ENCODE measurements around the gene SLC6A19. TPM values are rescaled to one million over a fixed set of nuclear protein-coding genes. Genes with fewer than 3 reads are reported as not detected.
"Not testable (repeated sequence)": the region's sequence is repeated elsewhere in the genome, so short reads cannot be mapped to it uniquely, and the experiment has no call there.

Gene SLC6A19
- total and polyA plus RNA-seq, 10 of the 15 experiments (the other 5 are each of a cell fraction or from before 2014, with no cell fraction given): 0.01 to 0.03 TPM; not detected in 8

- H2AFZ ChIP-seq (ENCODE audit: control insufficient read depth, low read depth, low read length); in situ Hi-C loops (cut with MboI); H3K4me1 ChIP-seq (ENCODE audit: control insufficient read depth, insufficient read depth, low read length); H3K27ac ChIP-seq (ENCODE audit: control insufficient read depth, insufficient read depth); RAD21 ChIA-PET (ENCODE audit: unreplicated experiment); H3K4me2 ChIP-seq (ENCODE audit: control insufficient read depth, insufficient read depth); FAIRE-seq; H3K79me2 ChIP-seq (ENCODE audit: control insufficient read depth, insufficient read depth, low read length); H3K9ac ChIP-seq (ENCODE audit: control insufficient read depth, insufficient read depth, low read length); H3K4me3 ChIP-seq; BruUV-seq (replicated peaks); ATAC-seq; H4K20me1 ChIP-seq (ENCODE audit: control insufficient read depth, insufficient read depth); intact Hi-C loops (cut with micrococcal nuclease; ENCODE audit: unreplicated experiment); H3K36me3 ChIP-seq (ENCODE audit: control insufficient read depth in 2 of 2, insufficient read depth in 2 of 2, low read length in 1 of 2); DNase-seq (ENCODE audit: low read depth, low spot score); SMC1A ChIA-PET (ENCODE audit: uncharacterized antibody, unreplicated experiment); H3K27me3 ChIP-seq (replicated peaks in 1 of 2; ENCODE audit: control insufficient read depth in 2 of 2, insufficient read depth in 2 of 2, low read length in 1 of 2); H3K9me3 ChIP-seq (replicated peaks; ENCODE audit: control insufficient read depth, insufficient read depth, low read length): not testable (repeated sequence)
- POLR2A ChIA-PET: interaction anchor here (0.6 kb wide), 1 partner anchor 179 kb away, joined by 4 read pairs; no protein-coding TSS in a partner anchor
- WGBS (ENCODE audit: insufficient coverage, insufficient replicate concordance, low lambda C conversion rate, missing lambda C conversion rate): 54% methylated on average over 11 of the region's 11 CpGs
- CTCF ChIA-PET: interaction anchor here (0.7 kb wide), 1 partner anchor 632 kb away, joined by 3 read pairs; no protein-coding TSS in a partner anchor
Observed at GRCh38 chr5:1229023-1229422, 27.6 kb downstream of the SLC6A19 start.

DNA sequence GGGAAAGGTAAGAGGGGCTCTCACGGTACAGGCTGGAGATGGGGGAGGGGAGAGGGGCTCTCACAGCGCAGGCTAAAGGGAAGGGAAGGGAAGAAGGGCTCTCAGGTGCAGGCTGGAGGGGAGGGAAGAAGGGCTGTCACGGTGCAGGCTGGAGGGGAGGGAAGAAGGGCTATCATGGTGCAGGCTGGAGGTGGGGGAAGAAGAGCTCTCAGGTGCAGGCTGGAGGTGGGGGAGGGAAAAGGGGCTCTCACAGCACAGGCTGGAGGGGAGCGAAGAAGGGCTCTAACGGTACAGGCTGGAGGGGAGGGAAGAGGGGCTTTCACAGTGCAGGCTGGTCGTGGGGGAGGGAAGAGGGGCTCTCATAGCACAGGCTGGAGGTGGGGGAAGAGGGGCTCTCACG is 28.4 kb downstream of the SLC6A19 start:
- H3K9me3 ChIP-seq (replicated peaks; ENCODE audit: control insufficient read depth, insufficient read depth, low read length): no peaks in the 10 kb centered on the region; the same call in 2 of the 3 replicates
- no peak overlapping the region for H2AFZ ChIP-seq (ENCODE audit: control insufficient read depth, low read depth, low read length)
- no peak for FAIRE-seq
- no peaks in the 10 kb centered on the region for H3K4me1 ChIP-seq (ENCODE audit: control insufficient read depth, insufficient read depth, low read length)
- H3K27me3 ChIP-seq (replicated peaks in 1 of 2; ENCODE audit: control insufficient read depth in 2 of 2, insufficient read depth in 2 of 2, low read length in 1 of 2): no peaks in the 10 kb centered on the region; a peak in 2 of 4 replicates
- H3K4me2 ChIP-seq (ENCODE audit: control insufficient read depth, insufficient read depth): no peak overlapping the region
- POLR2A ChIA-PET: no interaction called here
- RAD21 ChIA-PET (ENCODE audit: unreplicated experiment): no interaction called here
- H3K4me3 ChIP-seq: no peak overlapping the region
- intact Hi-C loops (cut with micrococcal nuclease; ENCODE audit: unreplicated experiment) (no loop called here), in situ Hi-C loops (cut with MboI) (no loop called here)
- no peaks in the 10 kb centered on the region for H3K36me3 ChIP-seq (ENCODE audit: control insufficient read depth in 2 of 2, insufficient read depth in 2 of 2, low read length in 1 of 2)
- 23% methylated on average over 4 of the region's 7 CpGs for WGBS (ENCODE audit: insufficient coverage, insufficient replicate concordance, low lambda C conversion rate, missing lambda C conversion rate)
- H3K79me2 ChIP-seq (ENCODE audit: control insufficient read depth, insufficient read depth, low read length): no peaks in the 10 kb centered on the region
- H3K27ac ChIP-seq (ENCODE audit: control insufficient read depth, insufficient read depth): no peak overlapping the region
- H4K20me1 ChIP-seq (ENCODE audit: control insufficient read depth, insufficient read depth): no peaks in the 10 kb centered on the region
- no peak overlapping the region for H3K9ac ChIP-seq (ENCODE audit: control insufficient read depth, insufficient read depth, low read length)
- no peak for ATAC-seq
- BruUV-seq (replicated peaks): no TSS peak
- SMC1A ChIA-PET (ENCODE audit: uncharacterized antibody, unreplicated experiment): no interaction called here
- CTCF ChIA-PET: no interaction called here
- TF ChIP-seq IRF4 (IDR thresholded peaks at IDR 0.05; ENCODE audit: low read depth, low read length) (no peak), CTCF (IDR thresholded peaks at IDR 0.05 in 2 of 3, conservative IDR thresholded peaks at IDR 0.05 in 1 of 3; ENCODE audit: control insufficient read depth in 2 of 3, extremely low read depth in 1 of 3, insufficient read depth in 1 of 3, low read depth in 3 of 3, low read length in 3 of 3) (no peak), ZNF274 (IDR thresholded peaks at IDR 0.05; ENCODE audit: insufficient read depth, insufficient read length) (no peak)
- DNase-seq (ENCODE audit: low read depth, low spot score): no peak

Measured in GM12878 (cell line).